Adrenal gland (tissue), 12 donors: ENCODE measurements around the gene DUSP10. TPM values are rescaled to one million over a fixed set of nuclear protein-coding genes. Genes with fewer than 3 reads are reported as not detected.

Experiments
- DNase-seq, 7 donors: peaks; one replicate each; pipeline ENCODE4 v3.0.0-alpha.2; 2019 to 2020
- H3K27ac ChIP-seq, 5 donors: fragments of 200-600 bp; sonication (generic) in 4 of 5; 1 replicate in 3 of 5; 2 replicates in 2 of 5; pipeline versions ENCODE4 v1.5.1 to v1.8.0; 2016 to 2020; ENCODE audit warnings: mild to moderate bottlenecking in 1 of 5
- H3K27me3 ChIP-seq: fragments of 200-600 bp; 2 replicates; pipeline ENCODE4 v1.8.0; 2021
- H3K36me3 ChIP-seq, 2 donors: fragments of 200-600 bp; replicated peaks in 1 of 2; 1 replicate in 1 of 2; 2 replicates in 1 of 2; pipeline versions ENCODE4 v1.5.1 to v1.8.0; 2018 to 2022
- H3K4me1 ChIP-seq, 2 donors: fragments of 200-600 bp; replicated peaks in 1 of 2; 1 replicate in 1 of 2; 2 replicates in 1 of 2; pipeline versions ENCODE4 v1.5.1 to v1.8.0; 2018 to 2021
- H3K4me3 ChIP-seq, 4 donors: fragments of 200-600 bp; sonication (generic) in 3 of 4; one replicate each; pipeline ENCODE4 v1.5.1; 2016 to 2018
- H3K9me3 ChIP-seq, 3 donors: fragments of 200-600 bp; sonication (generic) in 1 of 3; replicated peaks in 1 of 3; 1 replicate in 2 of 3; 2 replicates in 1 of 3; pipeline versions ENCODE4 v1.5.1 to v1.8.0; 2016 to 2021
- CTCF ChIP-seq, 6 experiments: fragments of 450-650 bp in 4 of 6; fragments of 200-600 bp in 2 of 6; sonication (generic) in 1 of 6; IDR thresholded peaks; 1 replicate in 5 of 6; 2 replicates in 1 of 6; pipeline versions ENCODE4 v1.5.1 to v1.8.0; 2016 to 2021; ENCODE audit warnings: antibody characterized with exemption in 6 of 6, mild to moderate bottlenecking in 2 of 6, moderate library complexity in 1 of 6
- POLR2A ChIP-seq, 2 donors: fragments of 450-650 bp; IDR thresholded peaks; one replicate each; pipeline ENCODE4 v1.6.1; 2017; ENCODE audit warnings: antibody characterized with exemption in 2 of 2, mild to moderate bottlenecking in 2 of 2, moderate library complexity in 1 of 2
- WGBS, 4 donors: extraction: QIAGEN DNeasy Blood & Tissue Kit in 2 of 4; methylation state at CpG; one replicate each; pipeline versions ENCODE4 v1.1.5 to v1.1.7; 2013 to 2017; 5-methylcytosine and 5-hydroxymethylcytosine counted together
- intact Hi-C, 2 donors: fragments of 100-400 bp; cut with DNase I; formaldehyde crosslinking; loops; one replicate each; pipeline versions ENCODE4 v1.14.1 to v1.15.0; 2022 to 2023
- polyA plus RNA-seq, 3 donors: library from polyadenylated mRNA; stranded (reverse); fragments of 200-250 nt in 2 of 3; fragments of 350-450 nt in 1 of 3; fragmentation: Illumina TruSeq in 1 of 3; extraction: RNeasy Lipid Tissue Mini Kit (QIAGEN cat#74804) in 1 of 3; gene quantifications; one replicate each; pipeline ENCODE4 v1.2.3, GENCODE V29; 2013 to 2014
- total RNA-seq, 9 donors: library from RNA; depleted of rRNA in 4 of 9; stranded (reverse); fragments of >200 nt in 4 of 9; fragments of 120-200 nt in 1 of 9; fragmentation: NEBNext Ultra II Directional in 1 of 9; extraction: Animal tissue kit (Norgen Biotek cat#: 25700) in 1 of 9; gene quantifications; one replicate each; pipeline versions ENCODE4 v1.1.0 to v1.2.4, GENCODE V29; 2013 to 2023
- donor health status: healthy with polysubstance abuse.
- donor health status: Bipolar disorder and iron deficiency.
- donor health status: DM: yes; HTN: yes; CAD: no.
- donor health status: DM: no; HTN: no; CAD: no.
- donor health status: DM: no; HTN: no; CAD: no.
- donor health status: DM: yes; HTN: yes; CAD: no.

Gene DUSP10
- total and polyA plus RNA-seq, 12 donors, result 2.6 to 22.1 (median 6.5) TPM

DNA sequence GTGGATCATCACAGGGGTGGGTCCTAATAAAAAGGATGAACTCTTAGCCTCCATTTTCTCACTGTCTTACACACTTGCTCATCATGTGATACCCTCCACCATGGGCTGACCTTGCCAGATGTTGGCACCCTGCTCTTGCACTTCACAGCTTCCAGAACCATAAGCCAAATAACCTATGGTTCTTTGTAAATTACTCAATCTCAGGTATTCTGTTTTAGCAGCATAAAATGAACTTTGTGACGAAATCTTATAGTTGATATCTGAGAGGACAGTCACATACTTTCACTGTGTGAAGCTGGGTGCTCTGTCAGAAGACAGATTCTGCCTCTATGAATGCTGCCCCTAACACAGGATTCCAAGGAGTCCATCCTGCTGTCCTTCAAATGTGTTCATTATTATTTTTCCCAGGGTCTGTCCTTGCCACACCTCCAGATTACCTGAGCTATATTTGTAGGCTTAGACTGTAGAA lies 13.8 kb downstream of the DUSP10 start:
- H3K27ac ChIP-seq, result no peak overlapping the region
- TF ChIP-seq POLR2A (IDR thresholded peaks at IDR 0.05) (no peak), CTCF (IDR thresholded peaks at IDR 0.05) (no peak)
- peaks cover 7 to 32% of the 10 kb centered on the region in 2 donors for H3K4me1 ChIP-seq
- no peak for DNase-seq
- H3K27me3 ChIP-seq, result no peaks in the 10 kb centered on the region
- intact Hi-C loops, result no loop called here
- H3K4me3 ChIP-seq, result no peak overlapping the region
- 90 to 100% (median 95%) methylated on average over 1 of the region's 1 CpG for WGBS, 4 donors
- no peaks in the 10 kb centered on the region for H3K36me3 ChIP-seq
- H3K9me3 ChIP-seq, result no peaks in the 10 kb centered on the region

GRCh38 chr1:221727146-221728036 lies 14.5 kb downstream of the DUSP10 start:
- peaks cover 7 to 32% of the 10 kb centered on the region in 2 donors for H3K4me1 ChIP-seq
- TF ChIP-seq CTCF (IDR thresholded peaks at IDR 0.05), result no peak
- TF ChIP-seq POLR2A (IDR thresholded peaks at IDR 0.05), result no peak
- no peak overlapping the region for H3K27ac ChIP-seq
- H3K9me3 ChIP-seq, result no peaks in the 10 kb centered on the region
- no peaks in the 10 kb centered on the region for H3K36me3 ChIP-seq
- no peak for DNase-seq
- 96% methylated on average over 3 of the region's 3 CpGs for WGBS, 4 donors
- intact Hi-C loops, result no loop called here
- no peaks in the 10 kb centered on the region for H3K27me3 ChIP-seq
- no peak overlapping the region for H3K4me3 ChIP-seq

GRCh38 chr1:221725735-221726672 lies 15.9 kb downstream of the DUSP10 start:
- peak in 1 of 7 donors; percentile 26 for DNase-seq
- intact Hi-C loops, result no loop called here
- Histone ChIP-seq H3K4me3 (no peak overlapping the region), H3K27me3 (no peaks in the 10 kb centered on the region), H3K9me3 (no peaks in the 10 kb centered on the region), H3K27ac (peak overlapping the region; percentile 6 to 69 (median 34)), H3K4me1 (peaks cover 7 to 32% of the 10 kb centered on the region in 2 donors), H3K36me3 (no peaks in the 10 kb centered on the region)
- 45 to 57% (median 51%) methylated on average over 3 of the region's 3 CpGs for WGBS, 4 donors
- TF ChIP-seq POLR2A (IDR thresholded peaks at IDR 0.05) (peak in 1 of 2 donors; percentile 4), CTCF (IDR thresholded peaks at IDR 0.05) (no peak)
